Measurements from ENCODE around the gene RNF167. TPM values are rescaled to one million over a fixed set of nuclear protein-coding genes. Genes with fewer than 3 reads are reported as not detected.

Gene RNF167
- total and polyA plus RNA-seq, 2 of the 8 experiments (the other 6 are each of a cell fraction or from before 2014, with no cell fraction given), result 140 to 281 TPM

DNA sequence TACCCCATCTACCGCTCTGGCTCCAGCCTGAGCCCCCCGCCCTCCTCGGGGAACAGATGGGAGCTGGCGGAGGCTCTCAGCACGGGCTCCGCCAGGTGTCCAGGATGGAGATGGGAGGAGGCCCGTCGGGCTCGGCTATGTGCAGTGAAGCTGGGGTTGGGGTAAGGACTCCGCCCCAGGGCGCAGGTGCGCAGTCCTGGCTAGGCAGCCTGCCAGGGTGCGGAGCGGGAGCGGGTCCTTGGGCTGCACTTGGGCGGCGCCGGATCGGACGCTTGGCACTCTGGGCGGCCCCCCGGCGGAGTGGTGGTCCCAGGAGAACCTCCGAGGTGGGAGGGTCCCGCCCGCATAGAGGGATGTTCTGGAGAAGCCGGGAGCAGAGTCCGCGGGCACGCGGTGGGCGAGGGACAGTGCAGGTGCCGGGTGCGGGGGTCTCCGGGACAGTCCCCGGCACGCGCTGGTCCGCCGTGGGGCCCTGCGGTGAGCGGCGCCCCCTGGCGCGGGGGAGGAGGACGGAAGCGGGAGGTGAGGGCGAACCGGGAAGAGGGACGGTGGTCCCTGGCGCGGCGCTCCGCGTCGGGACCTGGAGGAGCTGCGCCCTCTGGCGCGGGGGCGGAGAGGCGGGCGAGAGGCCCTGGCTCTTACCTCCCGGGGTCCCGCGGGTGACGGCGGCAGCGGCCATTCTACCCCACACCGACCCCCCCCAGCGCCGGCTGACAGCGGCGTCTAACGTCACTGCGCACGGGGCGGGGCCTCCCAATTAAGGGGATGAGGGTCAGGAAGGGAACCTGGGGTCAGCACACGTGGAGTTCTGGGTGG is 47.1 kb downstream of the RNF167 start, which contains the start of gene CAMTA2:
Gene CAMTA2, minus strand, starts transcription at position 725 of the 816 bp plus-strand sequence. CDS start 1,453 bp downstream, outside the sequence.
- Histone ChIP-seq H2BK15ac (ENCODE audit: low read length) (0 out of 2 replicates have a peak within 1 kb of the TSS, but pooled peaks have one; percentile 46), H4K91ac (replicated peaks; ENCODE audit: insufficient read length, low read length) (no peak within 1 kb of the TSS), H3K36me3 (ENCODE audit: control insufficient read depth in 2 of 4, insufficient read depth in 4 of 4, low read length in 3 of 4) (no peaks in the 10 kb centered on the region), H3K4ac (replicated peaks; ENCODE audit: insufficient read length, low read depth, low read length) (no peak within 1 kb of the TSS), H3K27me3 (replicated peaks in 1 of 4; ENCODE audit: control insufficient read depth in 3 of 4, extremely low read depth in 1 of 4, insufficient read depth in 3 of 4, low read length in 3 of 4) (peaks cover 0 to 11% (median 9%) of the 10 kb centered on the region in 4 experiments; a peak in 6 of 7 replicates), H3K18ac (ENCODE audit: extremely low read depth, low read length) (peak within 1 kb of the TSS; percentile 60), H3K23ac (ENCODE audit: insufficient read length) (no peak within 1 kb of the TSS), H3K79me2 (ENCODE audit: control insufficient read depth in 1 of 2, insufficient read depth in 2 of 2, low read length in 2 of 2) (no peaks in the 10 kb centered on the region), H4K20me1 (replicated peaks in 1 of 2; ENCODE audit: control insufficient read depth in 1 of 2, insufficient read depth in 2 of 2, low read length in 2 of 2) (no peaks in the 10 kb centered on the region), H3K9ac (replicated peaks in 1 of 4; ENCODE audit: extremely low read depth in 1 of 4, low read depth in 3 of 4, low read length in 3 of 4) (peak within 1 kb of the TSS in 3 of 4 experiments; percentile 20 to 36 (median 20); a peak in 3 of 7 replicates), H3K56ac (replicated peaks; ENCODE audit: insufficient read length, low read depth, low read length) (peak within 1 kb of the TSS; percentile 17), H3K9me3 (ENCODE audit: insufficient read depth in 2 of 2, low read depth in 1 of 2, low read length in 1 of 2) (no peaks in the 10 kb centered on the region), H4K5ac (ENCODE audit: insufficient read length, low read depth, low read length) (peak within 1 kb of the TSS; percentile 38), H3K79me1 (ENCODE audit: low read depth, low read length) (no peaks in the 10 kb centered on the region), H2BK120ac (replicated peaks; ENCODE audit: low read depth, low read length) (no peak within 1 kb of the TSS), H2AFZ (ENCODE audit: low read length) (peak within 1 kb of the TSS; percentile 48; the same call in 1 of the 2 replicates), H3K4me3 (ENCODE audit: extremely low read depth in 1 of 4, insufficient read depth in 2 of 4, low read depth in 3 of 4, low read length in 4 of 4) (peak within 1 kb of the TSS; percentile 59 to 85 (median 66)), H3K23me2 (ENCODE audit: low read depth, low read length) (peaks cover 8% of the 10 kb centered on the region; the same call in 1 of the 2 replicates), H3K14ac (ENCODE audit: insufficient read length) (no peak within 1 kb of the TSS), H2BK5ac (ENCODE audit: low read depth, low read length) (no peak within 1 kb of the TSS; the same call in 1 of the 2 replicates), H3K4me2 (ENCODE audit: insufficient read depth in 1 of 2, low read depth in 2 of 2, low read length in 2 of 2) (peak within 1 kb of the TSS; percentile 82 to 96), H2BK12ac (ENCODE audit: low read depth, low read length) (no peak within 1 kb of the TSS), H4K8ac (ENCODE audit: extremely low read depth, insufficient read depth, low read length) (peak within 1 kb of the TSS; percentile 41; the same call in 1 of the 2 replicates), H2AK5ac (ENCODE audit: low read depth, low read length) (no peak within 1 kb of the TSS), H2BK20ac (ENCODE audit: low read length) (no peak within 1 kb of the TSS), H3K27ac (ENCODE audit: low read depth, low read length) (no peak within 1 kb of the TSS), H3K4me1 (replicated peaks in 1 of 4; ENCODE audit: control insufficient read depth in 3 of 4, insufficient read depth in 4 of 4, low read length in 3 of 4) (peaks cover 0 to 7% (median 4%) of the 10 kb centered on the region in 4 experiments; a peak in 5 of 7 replicates)
- DNase-seq (ENCODE audit: low read depth in 1 of 2, low spot score in 2 of 2) (peak in 1 of 2 experiments; percentile 93), FAIRE-seq (no peak)
- CTCF ChIA-PET (ENCODE audit: partially characterized antibody), result interaction anchor here (0.6 to 6.4 kb wide), 16 partner anchors 8 to 157 kb away, joined by 3 to 43 read pairs (median 4); partner anchors contain the start of genes CHRNE, INCA1 and KIF1C
- WGBS, 2 experiments (ENCODE audit: extremely low coverage in 1 of 2, insufficient coverage in 1 of 2, insufficient read length in 1 of 2, insufficient replicate concordance in 2 of 2, low coverage in 1 of 2, low lambda C conversion rate in 2 of 2, missing lambda C conversion rate in 1 of 2), result 2% methylated on average over 74 of the region's 78 CpGs; no CpG with 5 or more reads in 1 of the 2 experiments
- POLR2A ChIA-PET (ENCODE audit: partially characterized antibody), result interaction anchor here (0.9 to 10.7 kb wide), 13 partner anchors 9 to 87 kb away, joined by 3 to 128 read pairs (median 3); partner anchors contain the start of genes ENO3, INCA1, KIF1C and PFN1
- TF ChIP-seq CTBP2 (IDR thresholded peaks at IDR 0.05; ENCODE audit: borderline replicate concordance, insufficient read depth, insufficient read length, low read length) (no peak), ZNF274 (IDR thresholded peaks at IDR 0.05; ENCODE audit: borderline replicate concordance, extremely low read depth, low read length) (no peak), BACH1 (IDR thresholded peaks at IDR 0.05; ENCODE audit: low read length) (no peak; the same call in 1 of the 2 replicates), HDAC6 (IDR thresholded peaks at IDR 0.05; ENCODE audit: low read depth, low read length) (no peak), EP300 (IDR thresholded peaks at IDR 0.05; ENCODE audit: borderline replicate concordance in 1 of 2, low read depth in 2 of 2, low read length in 2 of 2) (peak in 1 of 2 experiments; percentile 29; a peak in 1 of 3 replicates), GABPA (IDR thresholded peaks at IDR 0.05; ENCODE audit: borderline replicate concordance, insufficient read depth, low read length) (no peak), JUN (IDR thresholded peaks at IDR 0.05; ENCODE audit: low read depth, low read length) (no peak)
- TF ChIP-seq, protein P1, sequence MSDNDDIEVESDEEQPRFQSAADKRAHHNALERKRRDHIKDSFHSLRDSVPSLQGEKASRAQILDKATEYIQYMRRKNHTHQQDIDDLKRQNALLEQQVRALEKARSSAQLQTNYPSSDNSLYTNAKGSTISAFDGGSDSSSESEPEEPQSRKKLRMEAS (IDR thresholded peaks at IDR 0.05), result 0 out of 2 replicates have a peak, but pooled peaks have one; percentile 68
- TF ChIP-seq, protein P2, sequence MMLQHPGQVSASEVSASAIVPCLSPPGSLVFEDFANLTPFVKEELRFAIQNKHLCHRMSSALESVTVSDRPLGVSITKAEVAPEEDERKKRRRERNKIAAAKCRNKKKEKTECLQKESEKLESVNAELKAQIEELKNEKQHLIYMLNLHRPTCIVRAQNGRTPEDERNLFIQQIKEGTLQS (IDR thresholded peaks at IDR 0.05; ENCODE audit: insufficient read depth, low read depth, low read length), result no peak
